H1 (cell line): Measurements from ENCODE around the gene ADARB2. TPM values are rescaled to one million over a fixed set of nuclear protein-coding genes. Genes with fewer than 3 reads are reported as not detected.

Experiments used
- CTCF ChIA-PET: fragments of 300-600 bp; sonication (Branson Sonifier 250); formaldehyde crosslinking; loops from one replicate; lab custom pipeline; 2021; ENCODE audit not compliant: partially characterized antibody; lab: Charles Lee
- POLR2A ChIA-PET: fragments of 300-600 bp; sonication (Branson Sonifier 250); formaldehyde crosslinking; loops from one replicate; lab custom pipeline; 2021; ENCODE audit warnings: inconsistent platforms; ENCODE audit not compliant: partially characterized antibody; lab: Charles Lee
- DNase-seq, 2 experiments: peaks; one replicate each; pipeline versions ENCODE4 v3.0.0 to v3.0.0-alpha.2; 2010 to 2022; ENCODE audit warnings: low spot score in 2 of 2, low read depth in 1 of 2, mixed read lengths in 1 of 2
- FAIRE-seq: peaks from 2 replicates; lab custom pipeline; 2011; peaks lifted over from hg19 to GRCh38; lab: Jason Lieb, UNC
- H2AFZ ChIP-seq: 2 replicates; pipeline ENCODE4 v1.8.1; 2012; ENCODE audit warnings: low read length, inconsistent platforms
- H2AK5ac ChIP-seq: 2 replicates; pipeline ENCODE4 v1.6.1; 2013; ENCODE audit warnings: low read depth, low read length
- H2BK120ac ChIP-seq: replicated peaks from 2 replicates; pipeline ENCODE3; 2013; ENCODE audit warnings: low read depth, low read length, inconsistent platforms
- H2BK12ac ChIP-seq: 2 replicates; pipeline ENCODE4 v1.6.1; 2013; ENCODE audit warnings: low read depth, low read length
- H2BK15ac ChIP-seq: 2 replicates; pipeline ENCODE4 v1.6.1; 2013; ENCODE audit warnings: low read length
- H2BK20ac ChIP-seq: 2 replicates; pipeline ENCODE4 v1.6.1; 2013; ENCODE audit warnings: low read length
- H2BK5ac ChIP-seq: 2 replicates; pipeline ENCODE4 v1.6.1; 2013; ENCODE audit warnings: low read depth, low read length
- H3K14ac ChIP-seq: 2 replicates; pipeline ENCODE4 v1.6.1; 2013; ENCODE audit warnings: inconsistent platforms; ENCODE audit not compliant: insufficient read length
- H3K18ac ChIP-seq: 2 replicates; pipeline ENCODE4 v1.6.1; 2013; ENCODE audit warnings: low read length; ENCODE audit errors: extremely low read depth
- H3K23ac ChIP-seq: 2 replicates; pipeline ENCODE4 v1.6.1; 2013; ENCODE audit warnings: inconsistent platforms; ENCODE audit not compliant: insufficient read length
- H3K23me2 ChIP-seq: 2 replicates; pipeline ENCODE4 v1.6.1; 2013; ENCODE audit warnings: low read depth, low read length
- H3K27ac ChIP-seq: 2 replicates; pipeline ENCODE4 v1.6.1; 2011; ENCODE audit warnings: low read depth, low read length, inconsistent platforms
- H3K27me3 ChIP-seq, 4 experiments: replicated peaks in 1 of 4; 1 replicate in 1 of 4; 2 replicates in 3 of 4; pipeline versions ENCODE4 v1.6.1 to v1.8.1; 2011 to 2013; ENCODE audit warnings: low read length in 3 of 4, mild to moderate bottlenecking in 3 of 4, inconsistent platforms in 2 of 4, mixed read lengths in 2 of 4, moderate library complexity in 1 of 4; ENCODE audit not compliant: control insufficient read depth in 3 of 4, insufficient read depth in 3 of 4; ENCODE audit errors: extremely low read depth in 1 of 4
- H3K36me3 ChIP-seq, 4 experiments: 2 replicates each; pipeline versions ENCODE4 v1.6.1 to v1.8.1; 2011 to 2013; ENCODE audit warnings: mild to moderate bottlenecking in 4 of 4, low read length in 3 of 4, moderate library complexity in 2 of 4, control low read depth in 1 of 4, inconsistent platforms in 1 of 4; ENCODE audit not compliant: insufficient read depth in 4 of 4, control insufficient read depth in 2 of 4
- H3K4ac ChIP-seq: replicated peaks from 2 replicates; pipeline ENCODE3; 2013; ENCODE audit warnings: low read length, low read depth, mixed read lengths, inconsistent platforms; ENCODE audit not compliant: insufficient read length
- H3K4me1 ChIP-seq, 4 experiments: replicated peaks in 1 of 4; 1 replicate in 1 of 4; 2 replicates in 3 of 4; pipeline versions ENCODE4 v1.6.1 to v1.8.1; 2011 to 2013; ENCODE audit warnings: low read length in 3 of 4, inconsistent platforms in 2 of 4, mixed read lengths in 1 of 4; ENCODE audit not compliant: insufficient read depth in 4 of 4, control insufficient read depth in 3 of 4
- H3K4me2 ChIP-seq, 2 experiments: 2 replicates each; pipeline versions ENCODE4 v1.6.1 to v1.8.1; 2011 to 2013; ENCODE audit warnings: low read depth in 2 of 2, low read length in 2 of 2, control low read depth in 1 of 2, inconsistent platforms in 1 of 2, mild to moderate bottlenecking in 1 of 2; ENCODE audit not compliant: insufficient read depth in 1 of 2
- H3K4me3 ChIP-seq, 4 experiments: fragments of 200-600, 300-600 bp in 1 of 4; sonication (generic), shearing (Covaris generic), sonication (Bioruptor Twin) in 1 of 4; 2 replicates each; pipeline versions ENCODE4 v1.5.1 to v1.8.1; 2011 to 2016; ENCODE audit warnings: low read length in 4 of 4, low read depth in 3 of 4, control low read depth in 2 of 4, inconsistent platforms in 2 of 4, mild to moderate bottlenecking in 2 of 4, mixed read lengths in 1 of 4, moderate library complexity in 1 of 4; ENCODE audit not compliant: insufficient read depth in 2 of 4; ENCODE audit errors: extremely low read depth in 1 of 4
- H3K56ac ChIP-seq: replicated peaks from 2 replicates; pipeline ENCODE3; 2013; ENCODE audit warnings: low read depth, mild to moderate bottlenecking, mixed read lengths, low read length, inconsistent platforms; ENCODE audit not compliant: insufficient read length
- H3K79me1 ChIP-seq: 2 replicates; pipeline ENCODE4 v1.6.1; 2013; ENCODE audit warnings: low read depth, low read length, control low read depth
- H3K79me2 ChIP-seq, 2 experiments: 2 replicates each; pipeline versions ENCODE4 v1.6.1 to v1.8.1; 2012 to 2013; ENCODE audit warnings: low read length in 2 of 2, mild to moderate bottlenecking in 2 of 2, inconsistent platforms in 1 of 2; ENCODE audit not compliant: insufficient read depth in 2 of 2, control insufficient read depth in 1 of 2
- H3K9ac ChIP-seq, 4 experiments: replicated peaks in 1 of 4; 1 replicate in 1 of 4; 2 replicates in 3 of 4; pipeline versions ENCODE4 v1.6.1 to v1.8.1; 2011 to 2013; ENCODE audit warnings: low read depth in 3 of 4, low read length in 3 of 4, control low read depth in 2 of 4, mild to moderate bottlenecking in 2 of 4, moderate library complexity in 2 of 4, inconsistent platforms in 1 of 4; ENCODE audit errors: extremely low read depth in 1 of 4
- H3K9me3 ChIP-seq, 2 experiments: 2 replicates each; pipeline versions ENCODE4 v1.6.1 to v1.8.1; 2012 to 2013; ENCODE audit warnings: mild to moderate bottlenecking in 2 of 2, moderate library complexity in 2 of 2, control low read depth in 1 of 2, inconsistent platforms in 1 of 2, low read depth in 1 of 2, low read length in 1 of 2, mixed read lengths in 1 of 2; ENCODE audit not compliant: insufficient read depth in 2 of 2
- H4K20me1 ChIP-seq, 2 experiments: replicated peaks in 1 of 2; 2 replicates each; pipeline versions ENCODE3 to v1.8.1; 2011 to 2013; ENCODE audit warnings: inconsistent platforms in 2 of 2, low read length in 2 of 2, mild to moderate bottlenecking in 1 of 2; ENCODE audit not compliant: insufficient read depth in 2 of 2, control insufficient read depth in 1 of 2
- H4K5ac ChIP-seq: 2 replicates; pipeline ENCODE4 v1.6.1; 2013; ENCODE audit warnings: low read length, low read depth, mixed read lengths, inconsistent platforms; ENCODE audit not compliant: insufficient read length
- H4K8ac ChIP-seq: 2 replicates; pipeline ENCODE4 v1.8.0; 2013; ENCODE audit warnings: mild to moderate bottlenecking, moderate library complexity, low read length, inconsistent platforms; ENCODE audit not compliant: insufficient read depth; ENCODE audit errors: extremely low read depth
- H4K91ac ChIP-seq: replicated peaks from 2 replicates; pipeline ENCODE3; 2013; ENCODE audit warnings: low read length, mixed read lengths, inconsistent platforms; ENCODE audit not compliant: insufficient read length
- ASH2L ChIP-seq: fragments of 200-600, 300-600 bp; sonication (generic); IDR thresholded peaks from one replicate; pipeline ENCODE4 v1.7.1; 2017; ENCODE audit warnings: low read length
- GABPA ChIP-seq: IDR thresholded peaks from 2 replicates; pipeline ENCODE4 v1.6.1; 2011; ENCODE audit warnings: mild to moderate bottlenecking, low read length, moderate library complexity, borderline replicate concordance; ENCODE audit not compliant: insufficient read depth
- HDAC2 ChIP-seq, 2 experiments: fragments of 300-600 bp in 1 of 2; sonication (generic) in 1 of 2; IDR thresholded peaks; 2 replicates each; pipeline ENCODE4 v1.6.1; 2011 to 2012; ENCODE audit warnings: low read depth in 2 of 2, low read length in 2 of 2, mild to moderate bottlenecking in 2 of 2, moderate library complexity in 2 of 2, borderline replicate concordance in 1 of 2, inconsistent platforms in 1 of 2
- HDAC6 ChIP-seq: IDR thresholded peaks from one replicate; pipeline ENCODE4 v1.7.1; 2012; ENCODE audit warnings: low read depth, mild to moderate bottlenecking, inconsistent platforms, low read length, moderate library complexity
- NANOG ChIP-seq: IDR thresholded peaks from 2 replicates; pipeline ENCODE4 v1.6.1; 2011; ENCODE audit warnings: low read length, low read depth, mild to moderate bottlenecking, inconsistent platforms; ENCODE audit not compliant: insufficient read depth, poor library complexity, severe bottlenecking
- PHF8 ChIP-seq: fragments of 200-600 bp; sonication (generic); conservative IDR thresholded peaks from 2 replicates; pipeline ENCODE4 v1.7.1; 2012; ENCODE audit warnings: low read depth, mild to moderate bottlenecking, inconsistent platforms, low read length, moderate library complexity
- POLR2AphosphoS5 ChIP-seq: IDR thresholded peaks from 2 replicates; pipeline ENCODE4 v1.6.1; 2011; ENCODE audit warnings: low read depth, low read length
- POU5F1 ChIP-seq: IDR thresholded peaks from 2 replicates; pipeline ENCODE4 v1.6.1; 2011; ENCODE audit warnings: low read depth, mild to moderate bottlenecking, low read length, moderate library complexity
- RNF2 ChIP-seq: fragments of 200-900, 300-1000 bp; sonication (generic); IDR thresholded peaks from 2 replicates; pipeline ENCODE4 v1.7.1; 2016; ENCODE audit warnings: borderline replicate concordance, low read depth, mild to moderate bottlenecking, antibody characterized with exemption, low read length; ENCODE audit not compliant: poor library complexity, severe bottlenecking; ENCODE audit errors: missing control alignments
- TAF1 ChIP-seq: IDR thresholded peaks from 2 replicates; pipeline ENCODE4 v1.6.1; 2011; ENCODE audit warnings: mild to moderate bottlenecking, low read depth, low read length
- WGBS, 2 experiments: shearing (Covaris generic) in 1 of 2; methylation state at CpG; one replicate each; pipeline versions ENCODE4 v1.1.6 to v1.1.7; 2013 to 2015; ENCODE audit warnings: low lambda C conversion rate in 2 of 2, mixed read lengths in 2 of 2, inconsistent platforms in 1 of 2, low coverage in 1 of 2, missing lambda C conversion rate in 1 of 2; ENCODE audit not compliant: insufficient replicate concordance in 2 of 2, insufficient coverage in 1 of 2, insufficient read length in 1 of 2; ENCODE audit errors: extremely low coverage in 1 of 2, missing lambda C conversion rate in 1 of 2; 5-methylcytosine and 5-hydroxymethylcytosine counted together
- polyA plus RNA-seq, 7 experiments: library from polyadenylated mRNA; depleted of rRNA in 3 of 7; stranded (reverse) in 5 of 7; unstranded in 2 of 7; fragments of >200 nt in 5 of 7; fragments of 200-250 nt in 2 of 7; gene quantifications; 1 replicate in 5 of 7; 2 replicates in 1 of 7; 4 replicates in 1 of 7; pipeline versions ENCODE4 v1.2.1 to v1.2.3, GENCODE V29; 2011 to 2013; ENCODE audit warnings: missing spikeins in 2 of 7, mixed read lengths in 2 of 7
- total RNA-seq: library from RNA; stranded (reverse); fragmentation: NEBNext Ultra II Directional; extraction: Animal tissue kit (Norgen Biotek cat#: 25700); gene quantifications from 2 replicates; pipeline ENCODE4 v1.2.1, GENCODE V29; 2021

Gene ADARB2
- total and polyA plus RNA-seq, 2 of the 8 experiments (the other 6 are each of a cell fraction or from before 2014, with no cell fraction given), result 2.2 to 2.8 TPM

DNA sequence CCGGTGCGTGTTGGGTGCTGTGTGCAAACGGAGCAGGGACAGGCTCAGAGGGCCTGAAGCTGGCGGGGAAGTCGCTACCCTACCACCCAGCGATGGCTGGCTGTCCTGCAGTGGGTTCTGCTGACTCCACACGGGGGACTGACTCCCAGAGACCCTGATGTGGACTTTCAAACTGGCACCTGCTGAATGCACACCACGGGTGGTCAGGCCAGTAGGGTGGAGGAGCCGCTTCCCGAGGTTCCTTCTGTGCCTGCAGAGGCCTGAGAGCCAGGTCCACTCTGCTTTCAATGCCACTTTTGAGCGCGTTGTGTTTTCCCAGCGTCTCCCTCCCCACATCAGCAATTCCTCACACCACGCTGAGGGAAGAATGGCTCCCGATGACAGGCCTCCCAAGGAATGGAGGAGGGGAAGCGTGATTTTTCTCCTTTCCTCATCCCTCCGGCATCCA is 135.3 kb downstream of the ADARB2 start:
- POLR2A ChIA-PET, result no interaction called here
- TF ChIP-seq PHF8, result no peak
- TF ChIP-seq TAF1, result no peak
- no peak for TF ChIP-seq ASH2L
- no peak for TF ChIP-seq GABPA
- no peak for TF ChIP-seq POLR2AphosphoS5
- no peak for TF ChIP-seq RNF2
- no peak for TF ChIP-seq POU5F1
- no peak for TF ChIP-seq HDAC2 (IDR thresholded peaks at IDR 0.05; ENCODE audit: borderline replicate concordance in 1 of 2, low read depth in 2 of 2, low read length in 2 of 2)
- TF ChIP-seq NANOG, result no peak
- TF ChIP-seq HDAC6, result no peak

More for the DNA sequence above, 135.3 kb downstream of the ADARB2 start:
- H3K36me3 ChIP-seq, result no peaks in the 10 kb centered on the region
- H3K9ac ChIP-seq, result no peak overlapping the region
- H3K18ac ChIP-seq, result no peak overlapping the region
- H3K56ac ChIP-seq, result no peak overlapping the region
- no peak for DNase-seq
- H3K4me2 ChIP-seq, result no peak overlapping the region
- no peak overlapping the region for H2AFZ ChIP-seq
- peak overlapping the region; percentile 85; the same call in 1 of the 2 replicates for H2BK12ac ChIP-seq
- no peak overlapping the region for H2BK20ac ChIP-seq
- CTCF ChIA-PET, result no interaction called here
- no peak overlapping the region; the same call in 1 of the 2 replicates for H4K8ac ChIP-seq
- H2BK120ac ChIP-seq, result no peak overlapping the region
- no peak overlapping the region for H2BK15ac ChIP-seq
- H3K4me1 ChIP-seq, result no peaks in the 10 kb centered on the region; a peak in 3 of 7 replicates
- H3K79me2 ChIP-seq, result no peaks in the 10 kb centered on the region
- no peaks in the 10 kb centered on the region for H3K9me3 ChIP-seq
- H3K79me1 ChIP-seq, result no peaks in the 10 kb centered on the region
- no peak overlapping the region for H2AK5ac ChIP-seq
- no peak overlapping the region for H4K5ac ChIP-seq
- H3K27me3 ChIP-seq, result no peaks in the 10 kb centered on the region; a peak in 2 of 7 replicates
- no peak overlapping the region for H3K23ac ChIP-seq
- H4K20me1 ChIP-seq, result peaks cover 0 to 6% of the 10 kb centered on the region in 2 experiments
- WGBS, 2 experiments, result 84% methylated on average over 16 of the region's 17 CpGs; no CpG with 5 or more reads in 1 of the 2 experiments
- peaks cover 3% of the 10 kb centered on the region for H3K23me2 ChIP-seq
- no peak overlapping the region for H4K91ac ChIP-seq
- no peak overlapping the region for H3K27ac ChIP-seq
- H3K4me3 ChIP-seq, result no peak overlapping the region
- no peak overlapping the region for H3K14ac ChIP-seq
- no peak overlapping the region for H3K4ac ChIP-seq
- FAIRE-seq, result no peak
- H2BK5ac ChIP-seq, result no peak overlapping the region
